ENCODE data around the gene LTBP3.

- TF ChIP-seq MAX (IDR thresholded peaks at IDR 0.05) = no peak
- TF ChIP-seq CTCF (IDR thresholded peaks at IDR 0.05; ENCODE audit: low read depth, low read length, missing input control) = no peak
- TF ChIP-seq EGR1 (IDR thresholded peaks at IDR 0.05; ENCODE audit: low read depth in 2 of 2) = no peak
- TF ChIP-seq REST (IDR thresholded peaks at IDR 0.05) = no peak
- TF ChIP-seq RAD21 (IDR thresholded peaks at IDR 0.05) = no peak
- TF ChIP-seq JUND (IDR thresholded peaks at IDR 0.05) = no peak
These were observed 22.0 kb upstream of the LTBP3 start for GRCh38 chr11:65580031-65580692.

Measured in liver (tissue), 3 donors.